CD14-positive monocyte (primary cell): ENCODE measurements around the gene KDM1B. TPM values are rescaled to one million over a fixed set of nuclear protein-coding genes. Genes with fewer than 3 reads are reported as not detected.
A peak's percentile ranks its signal among the peaks of the same experiment; 100 is the strongest.

Source experiments
- DNase-seq, 3 donors: peaks; one replicate each; pipeline ENCODE4 v3.0.0-alpha.2; 2011 to 2022
- H2AFZ ChIP-seq: 2 replicates; pipeline ENCODE4 v1.6.0; 2012; ENCODE audit warnings: mild to moderate bottlenecking, low read depth, low read length, inconsistent platforms; ENCODE audit not compliant: insufficient read depth, poor library complexity, severe bottlenecking
- H3K27ac ChIP-seq, 2 donors: 1 replicate in 1 of 2; 2 replicates in 1 of 2; pipeline ENCODE4 v1.5.1; 2012 to 2013; ENCODE audit warnings: low read length in 2 of 2, control low read depth in 1 of 2, inconsistent platforms in 1 of 2, low read depth in 1 of 2, mild to moderate bottlenecking in 1 of 2
- H3K27me3 ChIP-seq, 2 donors: one replicate each; pipeline versions ENCODE4 v1.6.0 to v1.6.1; 2011 to 2013; ENCODE audit warnings: low read length in 2 of 2; ENCODE audit not compliant: control insufficient read depth in 2 of 2, insufficient read depth in 2 of 2
- H3K36me3 ChIP-seq, 2 donors: replicated peaks in 1 of 2; 1 replicate in 1 of 2; 2 replicates in 1 of 2; pipeline versions ENCODE4 v1.5.1 to v1.6.1; 2012 to 2013; ENCODE audit warnings: low read length in 2 of 2, control low read depth in 1 of 2, inconsistent platforms in 1 of 2, mild to moderate bottlenecking in 1 of 2; ENCODE audit not compliant: insufficient read depth in 2 of 2, control insufficient read depth in 1 of 2
- H3K4me1 ChIP-seq, 2 donors: 1 replicate in 1 of 2; 2 replicates in 1 of 2; pipeline versions ENCODE4 v1.5.1 to v1.6.1; 2012 to 2013; ENCODE audit warnings: low read length in 2 of 2, control low read depth in 1 of 2, inconsistent platforms in 1 of 2, mild to moderate bottlenecking in 1 of 2, moderate library complexity in 1 of 2; ENCODE audit not compliant: insufficient read depth in 2 of 2, control insufficient read depth in 1 of 2
- H3K4me2 ChIP-seq: replicated peaks from 2 replicates; pipeline ENCODE3; 2012; ENCODE audit warnings: low read length, moderate library complexity, mild to moderate bottlenecking; ENCODE audit not compliant: poor library complexity, severe bottlenecking; ENCODE audit errors: extremely low read depth
- H3K4me3 ChIP-seq, 3 experiments: fragments of 200-600 bp in 1 of 3; sonication (generic) in 1 of 3; replicated peaks in 1 of 3; 1 replicate in 2 of 3; 2 replicates in 1 of 3; pipeline ENCODE4 v1.5.1; 2011 to 2013; ENCODE audit warnings: low read length in 3 of 3, mild to moderate bottlenecking in 3 of 3, control low read depth in 2 of 3, low read depth in 2 of 3, inconsistent platforms in 1 of 3, moderate library complexity in 1 of 3
- H3K79me2 ChIP-seq: 2 replicates; pipeline ENCODE4 v1.6.0; 2012; ENCODE audit warnings: mild to moderate bottlenecking, control low read depth, inconsistent platforms, low read length, moderate library complexity; ENCODE audit not compliant: insufficient read depth
- H3K9ac ChIP-seq: 2 replicates; pipeline ENCODE4 v1.6.0; 2017; ENCODE audit warnings: low read length, mild to moderate bottlenecking; ENCODE audit not compliant: insufficient read depth, poor library complexity, severe bottlenecking
- H3K9me3 ChIP-seq, 2 donors: replicated peaks in 1 of 2; 1 replicate in 1 of 2; 2 replicates in 1 of 2; pipeline versions ENCODE4 v1.5.1 to v1.6.1; 2012 to 2013; ENCODE audit warnings: low read length in 2 of 2, control low read depth in 1 of 2; ENCODE audit not compliant: control insufficient read depth in 1 of 2, insufficient read depth in 1 of 2
- H4K20me1 ChIP-seq: 2 replicates; pipeline ENCODE4 v1.6.0; 2012; ENCODE audit warnings: mild to moderate bottlenecking, low read length, control low read depth, moderate library complexity; ENCODE audit not compliant: insufficient read depth
- H3K27ac Mint-ChIP-seq, 7 donors: one replicate each; pipeline ENCODE4 v1.8.0; 2020; ENCODE audit warnings: mild to moderate bottlenecking in 7 of 7, mixed read lengths in 7 of 7, moderate library complexity in 6 of 7, inconsistent platforms in 2 of 7
- H3K27me3 Mint-ChIP-seq, 3 donors: one replicate each; pipeline ENCODE4 v1.8.0; 2021 to 2022; ENCODE audit warnings: low read depth in 3 of 3, mild to moderate bottlenecking in 3 of 3, mixed read lengths in 3 of 3, moderate library complexity in 3 of 3, inconsistent platforms in 1 of 3
- H3K36me3 Mint-ChIP-seq, 2 donors: one replicate each; pipeline ENCODE4 v1.8.0; 2020; ENCODE audit warnings: mixed read lengths in 2 of 2, inconsistent platforms in 1 of 2, mild to moderate bottlenecking in 1 of 2
- H3K4me1 Mint-ChIP-seq: one replicate; pipeline ENCODE4 v1.8.0; 2020; ENCODE audit warnings: mild to moderate bottlenecking, mixed read lengths
- H3K4me3 Mint-ChIP-seq, 2 donors: one replicate each; pipeline ENCODE4 v1.8.0; 2020; ENCODE audit warnings: mild to moderate bottlenecking in 2 of 2, mixed read lengths in 2 of 2, moderate library complexity in 1 of 2
- H3K9me3 Mint-ChIP-seq, 7 donors: one replicate each; pipeline ENCODE4 v1.8.0; 2020 to 2022; ENCODE audit warnings: mixed read lengths in 7 of 7, mild to moderate bottlenecking in 6 of 7, moderate library complexity in 6 of 7, inconsistent platforms in 2 of 7
- WGBS: methylation state at CpG from one replicate; pipeline ENCODE4 v1.1.5; 2013; ENCODE audit warnings: missing lambda C conversion rate; ENCODE audit not compliant: insufficient coverage; 5-methylcytosine and 5-hydroxymethylcytosine counted together
- intact Hi-C, 2 donors: fragments of 100-400 bp; cut with micrococcal nuclease; formaldehyde crosslinking; loops; one replicate each; pipeline versions ENCODE4 v1.15.0 to v1.15.1; 2023
- polyA plus RNA-seq, 3 donors: library from polyadenylated mRNA; depleted of rRNA in 1 of 3; unstranded in 2 of 3; stranded (reverse) in 1 of 3; fragments of 300-500 nt in 2 of 3; fragments of >200 nt in 1 of 3; fragmentation: Illumina TruSeq in 2 of 3; gene quantifications; 1 replicate in 2 of 3; 2 replicates in 1 of 3; pipeline ENCODE4 v1.2.3, GENCODE V29; 2012 to 2021
- TF ChIP-seq, protein P1 (sequence below): fragments of 200-600 bp; IDR thresholded peaks from one replicate; pipeline ENCODE4 v1.8.0; 2022; ENCODE audit warnings: antibody characterized with exemption, mild to moderate bottlenecking

KDM1B gene
- polyA plus RNA-seq, 3 donors, result 4.4 to 50.8 (median 24.1) TPM

DNA sequence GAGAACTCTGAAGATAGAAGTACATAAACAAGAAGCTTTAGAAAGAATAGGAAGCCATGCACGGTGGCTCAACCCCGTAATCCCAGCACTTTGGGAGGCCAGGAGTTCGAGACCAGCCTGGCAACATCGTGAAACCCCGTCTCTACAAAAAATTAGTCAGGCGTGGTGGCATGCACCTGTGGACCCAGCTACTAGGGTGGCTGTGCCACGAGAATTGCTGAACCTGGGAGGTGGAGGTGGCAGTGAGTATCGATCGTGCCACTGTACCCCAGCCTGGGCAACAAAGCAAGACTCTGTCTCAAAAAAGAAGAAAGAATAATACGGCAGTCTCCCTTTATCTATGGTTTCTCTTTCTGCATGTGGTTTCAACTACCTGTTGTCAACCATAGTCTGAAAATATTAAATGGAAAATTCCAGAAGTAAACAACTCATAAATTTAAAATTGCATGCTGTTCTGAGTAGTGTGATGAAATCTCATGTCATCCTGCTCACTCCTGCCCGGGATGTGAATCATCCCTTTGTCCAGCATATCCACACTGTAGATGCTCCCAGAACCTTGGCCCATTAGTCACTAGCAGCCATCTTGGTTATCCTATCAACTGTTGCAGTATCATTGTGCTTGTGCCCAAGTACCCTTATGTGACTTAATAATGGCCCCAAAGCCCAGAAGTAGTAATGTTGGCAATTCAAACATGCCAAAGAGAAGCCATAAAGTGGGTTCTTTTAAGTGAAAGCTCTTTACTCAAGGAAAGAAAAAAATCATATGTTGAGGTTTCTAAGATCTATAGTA, 87.0 kb downstream of the KDM1B start:
- H3K4me1 Mint-ChIP-seq, result no peaks in the 10 kb centered on the region
- H3K9ac ChIP-seq, result no peak overlapping the region
- peak overlapping the region in 1 of 2 donors; percentile 37 for H3K27ac ChIP-seq
- no peaks in the 10 kb centered on the region for H3K9me3 Mint-ChIP-seq
- peaks cover 61% of the 10 kb centered on the region for H4K20me1 ChIP-seq
- DNase-seq, result peak in 1 of 3 donors; percentile 66
- no peaks in the 10 kb centered on the region for H3K27me3 ChIP-seq
- H3K27ac Mint-ChIP-seq, result peak overlapping the region in 2 of 7 donors; percentile 52 to 69
- intact Hi-C loops, result no loop called here
- WGBS, result 85% methylated on average over 8 of the region's 11 CpGs
- H3K36me3 ChIP-seq, result peaks cover 66 to 99% of the 10 kb centered on the region in 2 donors
- no peaks in the 10 kb centered on the region for H3K9me3 ChIP-seq
- no peak overlapping the region for H3K4me2 ChIP-seq
- H3K27me3 Mint-ChIP-seq, result no peaks in the 10 kb centered on the region
- H2AFZ ChIP-seq, result no peak overlapping the region
- no peak overlapping the region for H3K4me3 Mint-ChIP-seq
- TF ChIP-seq, protein P1, sequence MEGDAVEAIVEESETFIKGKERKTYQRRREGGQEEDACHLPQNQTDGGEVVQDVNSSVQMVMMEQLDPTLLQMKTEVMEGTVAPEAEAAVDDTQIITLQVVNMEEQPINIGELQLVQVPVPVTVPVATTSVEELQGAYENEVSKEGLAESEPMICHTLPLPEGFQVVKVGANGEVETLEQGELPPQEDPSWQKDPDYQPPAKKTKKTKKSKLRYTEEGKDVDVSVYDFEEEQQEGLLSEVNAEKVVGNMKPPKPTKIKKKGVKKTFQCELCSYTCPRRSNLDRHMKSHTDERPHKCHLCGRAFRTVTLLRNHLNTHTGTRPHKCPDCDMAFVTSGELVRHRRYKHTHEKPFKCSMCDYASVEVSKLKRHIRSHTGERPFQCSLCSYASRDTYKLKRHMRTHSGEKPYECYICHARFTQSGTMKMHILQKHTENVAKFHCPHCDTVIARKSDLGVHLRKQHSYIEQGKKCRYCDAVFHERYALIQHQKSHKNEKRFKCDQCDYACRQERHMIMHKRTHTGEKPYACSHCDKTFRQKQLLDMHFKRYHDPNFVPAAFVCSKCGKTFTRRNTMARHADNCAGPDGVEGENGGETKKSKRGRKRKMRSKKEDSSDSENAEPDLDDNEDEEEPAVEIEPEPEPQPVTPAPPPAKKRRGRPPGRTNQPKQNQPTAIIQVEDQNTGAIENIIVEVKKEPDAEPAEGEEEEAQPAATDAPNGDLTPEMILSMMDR, result no peak
- H3K4me3 ChIP-seq, result no peak overlapping the region
- H3K36me3 Mint-ChIP-seq, result peaks cover 61 to 75% of the 10 kb centered on the region in 2 donors
- peaks cover 99% of the 10 kb centered on the region for H3K79me2 ChIP-seq
- no peaks in the 10 kb centered on the region for H3K4me1 ChIP-seq

DNA sequence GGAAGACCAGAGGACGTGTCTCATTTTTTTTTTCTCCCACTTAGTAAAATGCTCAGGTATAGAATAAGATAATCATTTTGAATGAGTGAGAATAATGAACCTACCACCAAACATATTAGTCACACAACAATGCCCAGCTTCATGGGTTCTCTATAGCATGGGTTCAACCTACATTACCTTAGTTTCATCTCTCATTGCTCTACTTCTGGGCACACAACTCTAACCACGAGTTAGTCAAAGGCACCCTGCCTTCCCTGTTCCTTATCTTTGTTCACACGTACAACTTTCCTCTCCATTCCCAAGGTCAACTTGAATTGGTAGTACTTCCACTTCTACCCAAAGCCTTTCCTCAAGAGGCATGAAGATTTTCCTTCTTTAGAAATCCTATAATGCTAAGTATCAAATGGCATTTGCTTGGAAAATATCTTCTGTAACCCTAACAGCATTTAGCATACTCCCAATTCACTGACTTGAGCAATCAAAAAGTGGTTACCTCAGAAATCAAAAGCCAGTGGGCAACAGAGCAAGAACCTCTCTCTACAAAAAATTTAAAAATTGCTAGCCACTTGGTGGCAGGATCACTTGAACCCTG, 88.2 kb downstream of the KDM1B start:
- 83% methylated on average over 1 of the region's 3 CpGs for WGBS
- peaks cover 73 to 99% of the 10 kb centered on the region in 2 donors for H3K36me3 ChIP-seq

More for the DNA sequence above, 88.2 kb downstream of the KDM1B start:
- Histone ChIP-seq H3K9ac (no peak overlapping the region), H4K20me1 (peaks cover 71% of the 10 kb centered on the region), H3K9me3 (no peaks in the 10 kb centered on the region), H2AFZ (no peak overlapping the region), H3K27me3 (no peaks in the 10 kb centered on the region), H3K79me2 (peaks cover 100% of the 10 kb centered on the region), H3K4me1 (no peaks in the 10 kb centered on the region), H3K4me2 (no peak overlapping the region), H3K4me3 (no peak overlapping the region), H3K27ac (peak overlapping the region in 1 of 2 donors; percentile 39)
- no peaks in the 10 kb centered on the region for H3K9me3 Mint-ChIP-seq
- intact Hi-C loops, result no loop called here
- no peaks in the 10 kb centered on the region for H3K27me3 Mint-ChIP-seq
- peak overlapping the region in 3 of 7 donors; percentile 61 to 75 (median 69) for H3K27ac Mint-ChIP-seq
- H3K4me3 Mint-ChIP-seq, result no peak overlapping the region
- DNase-seq, result no peak
- TF ChIP-seq, protein P1, result no peak
- no peaks in the 10 kb centered on the region for H3K4me1 Mint-ChIP-seq
- peaks cover 58 to 75% of the 10 kb centered on the region in 2 donors for H3K36me3 Mint-ChIP-seq
